ENCODE results near the gene AGFG2. TPM values are rescaled to one million over a fixed set of nuclear protein-coding genes. Genes with fewer than 3 reads are reported as not detected.

Gene AGFG2
- total and polyA plus RNA-seq, 10 of the 15 experiments (the other 5 are each of a cell fraction or from before 2014, with no cell fraction given): 0.90 to 71.5 (median 25.4) TPM

GRCh38 chr7:100545360-100546128 is 6.5 kb downstream of the AGFG2 start (continued):
- no peak for TF ChIP-seq ZBTB4 (CRISPR knock-in tag; IDR thresholded peaks at IDR 0.05)
- TF ChIP-seq ZNF622 (IDR thresholded peaks at IDR 0.05): no peak
- TF ChIP-seq ZZZ3 (IDR thresholded peaks at IDR 0.05; ENCODE audit: control insufficient read depth, insufficient read length, low read depth): no peak
- peak; percentile 79 for TF ChIP-seq ZNF687 (IDR thresholded peaks at IDR 0.05)
- TF ChIP-seq CTCF (IDR thresholded peaks at IDR 0.05 in 2 of 3, conservative IDR thresholded peaks at IDR 0.05 in 1 of 3; ENCODE audit: control insufficient read depth in 2 of 3, extremely low read depth in 1 of 3, insufficient read depth in 1 of 3, low read depth in 3 of 3, low read length in 3 of 3): peak; percentile 9 to 26 (median 18); a peak in 2 of 6 replicates
- TF ChIP-seq ZBTB33 (IDR thresholded peaks at IDR 0.05): no peak
- no peak for TF ChIP-seq IRF5 (IDR thresholded peaks at IDR 0.05; ENCODE audit: borderline replicate concordance)
- no peak for TF ChIP-seq KDM1A (IDR thresholded peaks at IDR 0.05; ENCODE audit: borderline replicate concordance)
- TF ChIP-seq YBX1 (IDR thresholded peaks at IDR 0.05): no peak
- TF ChIP-seq EED (IDR thresholded peaks at IDR 0.05; ENCODE audit: low read depth): peak; percentile 73; the same call in 1 of the 2 replicates
- TF ChIP-seq JUND (IDR thresholded peaks at IDR 0.05; ENCODE audit: low read depth, low read length): peak; percentile 51; the same call in 1 of the 2 replicates
- TF ChIP-seq PAX8 (IDR thresholded peaks at IDR 0.05): no peak
- TF ChIP-seq HDAC6 (IDR thresholded peaks at IDR 0.05; ENCODE audit: unreplicated experiment): no peak
- TF ChIP-seq KLF5 (IDR thresholded peaks at IDR 0.05; ENCODE audit: partially characterized antibody): no peak
- TF ChIP-seq TCF3 (IDR thresholded peaks at IDR 0.05; ENCODE audit: borderline replicate concordance, insufficient read depth, low read depth, low read length): no peak
- TF ChIP-seq RAD51 (IDR thresholded peaks at IDR 0.05): 0 out of 2 replicates have a peak, but pooled peaks have one; percentile 56

Measured in GM12878 (cell line).